HL-60/S4 treated with retinoic acid at 250 ng/mL for 4 days and 3 days (cell line): ENCODE results near the gene TNFRSF13B.
"Not testable (repeated sequence)": the region's sequence is repeated elsewhere in the genome, so short reads cannot be mapped to it uniquely, and the experiment has no call there.

Source experiments
- in situ Hi-C: fragments of 300-500 bp; cut with MboI; formaldehyde crosslinking; loops from 2 replicates; pipeline ENCODE4 v1.7.0; 2022; ENCODE audit warnings: low sequenced_read_pairs

TNFRSF13B gene

DNA sequence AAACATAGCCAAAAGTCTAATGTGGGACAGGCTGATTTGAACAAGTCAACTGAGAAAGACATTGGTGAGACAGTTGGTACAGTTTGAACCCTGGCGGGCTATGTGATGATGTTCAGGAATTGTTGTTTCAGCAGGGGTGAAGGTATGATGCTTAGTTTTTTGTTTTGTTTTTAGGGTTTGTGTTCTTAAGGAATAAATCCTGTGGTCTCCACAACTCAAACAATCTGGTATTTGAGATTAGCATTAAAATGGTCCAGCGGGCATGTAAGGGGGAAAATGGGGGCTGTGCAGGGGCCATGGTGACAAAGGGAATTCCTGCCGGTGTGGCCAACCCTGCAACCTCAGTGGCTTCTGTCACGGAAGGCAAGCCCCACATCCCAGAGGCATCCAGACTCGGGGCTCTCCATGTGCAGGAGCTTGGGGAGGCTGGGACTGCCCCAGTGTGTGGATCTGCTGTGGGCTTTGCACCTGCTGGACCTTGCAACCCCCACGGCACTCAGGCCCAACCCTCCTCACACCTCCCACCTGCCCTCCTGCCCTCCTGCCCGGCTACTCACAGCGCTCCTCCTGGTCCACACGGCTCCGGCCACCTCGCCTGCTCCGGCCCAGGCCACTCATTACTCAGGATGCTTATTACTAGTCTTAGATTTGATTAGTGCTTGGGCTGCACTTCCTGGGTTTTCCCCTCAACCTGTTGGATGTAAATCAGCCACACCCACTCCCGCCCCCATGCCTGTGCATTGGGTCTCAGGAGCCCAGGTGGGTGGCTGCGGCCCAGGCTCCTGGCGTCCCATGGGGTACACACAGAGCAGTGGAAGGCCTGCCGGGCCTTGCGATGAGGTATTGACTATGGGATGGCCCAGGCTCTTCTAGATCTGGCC, at the start of gene TNFRSF13B:
Gene TNFRSF13B (minus strand): TSS at position 661 of the 881 bp plus-strand sequence. CDS start 43 bp downstream, at position 618.
- in situ Hi-C loops = no loop called here

DNA sequence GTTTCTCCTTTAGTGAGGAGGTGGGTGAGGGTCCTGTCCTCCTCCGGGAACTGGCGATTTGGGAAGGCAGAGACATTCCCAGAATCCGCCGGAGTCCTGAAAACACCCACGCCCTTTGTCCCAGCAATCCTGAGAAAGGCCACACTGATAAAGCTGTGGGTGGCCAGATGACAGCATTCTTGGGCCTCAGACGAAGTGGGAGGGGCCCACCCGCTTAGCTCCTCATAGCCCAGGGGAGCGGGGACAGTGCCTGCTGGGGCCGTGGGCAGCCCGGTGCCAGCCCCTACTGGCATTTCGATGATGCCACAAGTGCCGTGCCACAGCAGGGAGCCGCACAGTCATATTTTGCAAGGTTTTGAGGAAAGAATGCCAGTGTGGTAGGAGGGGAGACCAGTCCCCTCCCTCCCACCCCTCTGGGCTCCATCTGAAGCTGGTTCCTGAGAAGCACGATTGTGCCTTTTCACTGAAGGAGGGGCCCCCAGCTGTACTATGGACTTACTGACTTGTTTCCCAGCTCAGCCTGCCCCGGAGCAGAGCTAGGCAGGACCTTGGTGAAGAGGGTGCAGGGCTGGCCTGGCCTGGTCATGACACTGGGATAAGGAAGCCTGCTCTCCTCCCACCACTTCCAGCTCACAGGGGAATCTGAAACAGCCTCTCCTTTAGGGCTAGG, 49.4 kb upstream of the TNFRSF13B start:
- in situ Hi-C loops = no loop called here

DNA sequence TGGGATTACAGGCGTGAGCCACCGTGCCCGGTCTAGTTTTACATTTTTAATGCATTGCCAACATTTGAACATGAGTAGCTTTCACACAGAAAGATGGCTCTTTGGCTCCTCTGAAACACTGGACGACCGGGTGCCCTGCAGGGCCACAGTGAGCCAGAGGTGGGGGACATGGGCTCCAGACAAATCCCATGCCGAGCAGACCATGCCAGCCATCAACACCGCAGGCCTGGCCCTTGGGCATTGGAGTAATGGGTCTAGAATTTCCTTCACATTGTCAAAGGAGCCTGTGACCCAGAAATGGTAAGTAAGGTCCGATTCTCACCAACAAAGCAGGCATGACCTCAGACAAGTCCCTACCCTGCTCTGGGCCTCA, 48.9 kb upstream of the TNFRSF13B start:
- in situ Hi-C loops = no loop called here

DNA sequence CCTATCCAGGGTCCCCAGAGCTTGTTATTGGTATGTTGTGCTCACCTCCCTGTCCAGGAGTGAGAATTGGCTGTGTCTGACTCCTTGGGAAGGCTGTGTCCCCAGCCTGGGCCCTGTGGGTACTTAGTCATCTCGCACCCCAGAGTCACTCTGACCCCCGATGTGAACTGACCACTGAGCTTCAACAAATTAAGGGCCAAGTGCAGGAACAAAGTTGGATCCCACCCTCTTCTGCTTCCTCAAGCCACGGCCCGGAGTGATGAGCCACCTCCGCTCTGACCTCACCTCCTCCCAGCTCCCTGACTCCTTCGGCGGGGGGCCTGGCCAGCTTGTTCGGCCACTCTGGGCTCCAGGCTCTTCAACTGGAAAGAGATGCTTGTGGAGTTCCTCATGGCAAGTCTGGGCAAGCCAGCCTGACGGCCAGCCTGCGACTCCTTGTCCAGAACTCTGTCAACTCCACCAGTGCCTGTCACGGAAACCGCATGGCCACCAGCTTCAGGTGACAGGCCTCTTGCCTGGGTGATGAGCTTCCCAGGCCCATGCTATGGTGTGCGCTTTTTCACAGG, 48.1 kb upstream of the TNFRSF13B start:
- in situ Hi-C loops = no loop called here

DNA sequence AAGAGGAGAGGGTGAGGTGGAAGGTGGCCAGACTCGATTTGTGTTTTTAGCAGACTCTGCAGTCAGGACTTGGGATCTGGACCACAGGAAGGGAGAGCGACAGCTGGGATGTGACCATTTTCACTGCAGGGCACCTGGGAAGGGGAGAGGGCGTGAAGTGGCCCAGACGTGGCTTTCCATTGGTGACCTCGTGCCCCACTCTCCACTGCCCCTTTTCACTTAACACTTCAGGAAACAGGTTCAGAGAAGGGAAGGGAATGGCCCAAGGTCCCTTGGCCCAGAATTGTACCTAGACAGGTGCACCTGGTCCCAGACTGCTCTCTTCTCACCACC, 47.5 kb upstream of the TNFRSF13B start:
- in situ Hi-C loops = no loop called here

DNA sequence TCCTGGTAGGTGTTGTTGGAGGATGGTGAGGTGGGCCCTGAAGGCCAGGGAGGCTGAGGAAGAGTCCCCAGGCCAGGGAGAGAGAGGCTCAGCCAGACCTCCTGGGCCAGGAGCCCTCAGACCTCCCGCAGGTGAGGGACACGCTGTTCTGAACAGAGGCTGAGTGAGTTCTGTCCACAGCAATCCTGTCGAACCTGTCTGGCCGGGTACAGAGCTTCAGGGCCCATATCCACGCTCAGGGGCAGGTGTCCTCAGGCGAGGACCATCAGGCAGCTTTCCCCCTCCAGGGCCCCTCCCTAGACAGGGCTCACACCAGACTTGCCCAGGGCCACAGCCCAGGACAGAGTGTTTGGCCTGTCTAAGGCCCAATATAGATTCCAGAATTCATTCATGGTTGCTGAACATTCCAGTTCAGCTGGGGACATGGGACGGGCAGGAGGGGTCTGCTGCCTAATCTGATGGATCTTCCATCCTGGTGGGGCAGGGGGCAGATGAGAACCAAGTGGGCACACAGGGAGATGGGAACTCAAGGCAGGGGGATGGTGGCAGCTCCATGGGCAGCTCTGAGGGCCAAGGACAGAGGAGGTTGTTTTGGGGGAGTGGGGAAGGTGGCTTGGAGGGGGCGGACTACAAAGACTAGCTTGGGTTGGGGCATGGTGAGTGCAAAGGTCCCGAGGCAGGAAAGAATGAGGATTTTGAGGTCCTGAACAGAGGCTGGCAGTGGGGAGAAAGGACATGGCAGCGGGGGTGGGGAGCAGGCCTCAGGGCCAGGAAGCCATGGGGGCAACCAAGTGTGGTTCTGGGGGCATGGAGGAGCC, 46.9 kb upstream of the TNFRSF13B start:
- in situ Hi-C loops = no loop called here

DNA sequence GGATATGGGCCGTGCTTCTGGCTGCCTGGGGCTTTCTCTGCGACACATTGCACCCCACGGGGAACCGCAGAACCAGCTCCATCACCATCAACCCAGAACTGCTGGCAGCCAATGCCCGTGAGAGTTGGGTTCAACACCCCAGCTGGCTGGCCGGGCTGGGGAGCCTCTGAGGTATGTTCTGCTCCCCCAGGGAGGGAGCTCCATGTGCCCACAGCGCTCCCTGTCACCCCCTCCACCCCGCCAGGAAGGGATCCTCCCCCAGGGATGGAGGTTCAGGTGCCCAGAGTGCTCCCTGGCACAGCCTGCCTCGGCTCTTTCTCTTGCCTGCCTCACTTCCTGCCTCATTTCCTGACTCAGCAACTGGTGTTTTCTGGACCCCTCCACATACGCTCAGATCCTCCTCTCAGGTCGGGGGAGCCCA, 46.1 kb upstream of the TNFRSF13B start:
- in situ Hi-C loops = no loop called here

DNA sequence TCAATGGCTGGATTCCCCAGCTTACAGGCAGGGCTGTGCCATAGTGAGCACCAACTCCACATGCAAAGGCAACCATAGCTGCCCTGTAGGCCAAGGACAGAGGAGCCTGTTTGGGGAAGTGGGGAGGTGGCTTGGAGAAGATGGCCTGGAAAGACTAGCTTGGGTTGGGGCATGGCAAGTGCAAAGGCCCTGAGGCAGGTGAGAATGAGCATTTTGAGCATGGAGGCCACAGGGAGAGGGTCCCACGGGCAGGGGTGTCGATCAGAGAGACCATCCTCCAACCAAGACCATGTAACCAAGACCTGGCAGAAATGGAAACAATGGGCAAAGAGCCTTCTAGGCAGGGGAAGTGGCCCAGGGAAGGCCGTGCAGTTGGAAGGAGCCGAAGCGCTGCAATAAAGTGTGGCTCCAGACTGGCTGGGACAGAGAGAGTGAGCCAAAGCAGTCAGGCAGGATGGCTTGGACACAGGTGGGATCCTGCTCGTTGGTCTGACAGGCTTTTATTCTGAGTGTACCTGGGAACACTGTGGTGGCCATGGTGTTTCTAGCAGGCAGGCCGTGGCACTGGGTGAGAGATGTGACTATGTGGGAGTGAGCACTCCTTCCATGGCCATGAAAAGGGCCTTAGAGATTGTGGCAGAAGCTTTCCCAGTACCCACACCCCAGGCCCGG, 45.6 kb upstream of the TNFRSF13B start:
- in situ Hi-C loops = no loop called here

DNA sequence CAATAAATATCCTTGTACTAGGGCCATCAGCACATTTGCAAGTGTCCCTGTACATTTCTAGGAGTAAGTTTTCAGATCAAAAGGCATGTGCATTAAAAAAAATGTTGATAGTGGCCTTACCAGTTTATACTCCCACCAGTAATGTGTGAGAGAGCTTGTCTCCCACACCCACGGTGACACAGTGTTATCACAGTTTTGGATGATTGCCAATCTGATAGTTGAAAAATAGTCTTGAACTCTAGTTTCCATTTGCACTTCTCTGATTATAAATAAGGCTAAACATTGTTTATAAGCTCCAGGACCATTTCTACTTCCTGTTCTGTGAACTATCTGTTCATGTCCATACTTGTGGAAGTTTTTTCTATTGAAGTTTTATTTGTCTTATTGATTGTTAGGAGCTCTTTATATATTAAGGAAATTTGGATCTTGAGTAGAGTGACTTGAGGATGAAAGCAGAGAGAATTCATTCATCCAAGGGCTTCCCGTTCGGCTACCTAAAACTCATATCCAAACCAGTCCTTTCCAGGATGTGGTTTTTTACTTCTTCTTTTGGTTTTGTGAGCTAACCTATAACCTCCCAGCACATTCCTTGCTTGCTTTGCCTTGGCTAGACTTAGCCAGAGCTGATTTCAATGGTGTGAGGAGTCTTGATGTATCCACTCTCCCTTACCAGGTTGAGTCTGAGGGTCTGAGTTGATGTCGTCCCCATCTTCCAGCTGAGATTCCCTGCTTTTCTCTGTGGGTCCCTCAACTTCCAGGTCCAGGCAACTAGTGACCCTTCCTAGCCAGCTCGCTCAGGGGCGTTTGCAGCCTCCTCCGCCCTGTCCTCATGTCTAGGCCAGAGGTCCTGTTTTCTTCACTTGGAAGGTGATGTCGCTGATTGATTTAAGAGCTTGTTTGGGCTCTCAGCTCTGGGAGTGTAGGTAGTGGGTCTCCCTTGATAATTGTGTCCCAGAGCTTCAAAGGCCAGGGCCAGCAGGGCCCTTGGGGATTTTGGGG, 44.6 kb upstream of the TNFRSF13B start:
- in situ Hi-C loops = not testable (repeated sequence)

DNA sequence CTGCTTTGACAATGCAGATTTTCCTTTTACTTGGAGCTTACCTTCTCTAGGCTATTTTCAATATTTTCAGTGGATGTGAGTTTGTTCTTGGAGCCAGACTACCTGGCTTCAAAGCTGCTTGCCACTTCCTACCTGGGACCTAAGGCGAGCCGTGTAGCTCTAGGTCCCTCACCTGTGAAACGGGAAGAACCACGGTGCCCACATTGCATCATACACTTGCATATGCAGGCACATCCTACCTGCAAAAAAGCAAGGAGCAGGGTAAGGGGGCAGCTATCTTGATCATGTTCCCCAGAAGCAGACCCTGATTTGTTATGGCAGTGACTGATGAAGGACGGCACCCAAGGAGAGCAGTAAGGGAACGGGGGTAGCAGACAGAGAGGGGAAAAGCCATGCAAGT, 43.3 kb upstream of the TNFRSF13B start:
- in situ Hi-C loops = no loop called here

DNA sequence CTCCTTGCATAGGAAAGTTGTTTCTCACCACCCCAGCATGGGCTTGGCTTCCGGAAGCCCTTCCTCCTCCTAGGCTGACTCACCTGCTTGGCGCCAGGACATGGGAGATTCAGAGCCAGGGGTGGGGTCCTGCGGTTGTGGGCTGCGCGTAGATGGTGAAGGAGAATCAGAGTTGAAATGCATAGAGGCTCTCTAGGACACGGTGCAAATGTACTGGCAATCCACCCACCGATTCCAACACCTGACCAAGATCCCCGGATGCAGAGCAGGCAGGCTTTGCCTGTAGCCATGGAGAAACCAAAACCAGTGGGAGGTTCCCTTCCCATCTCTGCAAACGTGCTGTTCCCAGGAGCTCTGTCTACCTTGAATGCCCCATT, 42.8 kb upstream of the TNFRSF13B start:
- in situ Hi-C loops = not testable (repeated sequence)

DNA sequence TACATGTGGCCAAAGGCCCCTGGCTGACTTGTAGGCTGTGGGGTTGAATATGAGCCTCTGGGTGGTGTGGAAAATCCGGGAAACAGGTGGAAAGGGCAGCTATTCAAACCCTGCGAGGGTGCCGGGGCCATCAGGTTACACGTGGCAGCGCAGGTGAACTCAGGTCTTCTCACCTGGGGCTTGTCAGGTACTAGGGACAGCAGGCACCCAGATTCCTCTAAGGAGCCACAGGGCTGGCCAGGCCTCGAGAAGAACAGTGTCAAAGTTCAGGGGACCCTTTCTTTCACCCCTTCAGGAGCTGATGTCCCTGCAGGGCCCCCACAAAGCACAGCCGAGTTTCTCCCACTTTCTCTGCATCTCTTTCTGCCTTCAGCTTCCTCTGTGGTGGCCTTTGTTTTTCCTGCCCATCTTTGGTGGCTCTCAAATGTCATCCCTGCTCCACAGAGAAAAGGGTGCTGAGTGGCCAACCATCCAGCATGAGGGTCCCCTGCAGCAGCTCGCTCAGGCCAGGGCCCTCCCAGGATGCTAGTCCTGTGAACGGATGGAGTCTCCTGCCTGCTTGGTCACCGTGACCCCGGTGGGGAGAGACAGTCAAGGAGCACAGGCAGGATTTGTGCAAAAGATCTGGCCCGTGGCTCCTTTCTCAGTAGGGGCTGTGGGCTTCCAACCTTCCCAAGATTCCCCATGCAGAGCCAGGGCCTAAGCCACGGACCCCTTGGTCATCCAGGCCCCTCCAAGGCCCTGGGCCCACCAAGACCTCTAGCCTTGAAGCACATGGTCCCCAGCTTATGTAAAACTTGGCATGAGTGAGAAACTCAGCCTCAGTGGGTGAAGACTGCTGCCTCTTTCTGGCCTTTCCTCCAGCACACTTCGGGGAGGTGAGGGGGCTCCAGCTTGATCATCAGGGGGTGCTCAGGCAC, 42.2 kb upstream of the TNFRSF13B start:
- in situ Hi-C loops = not testable (repeated sequence)

DNA sequence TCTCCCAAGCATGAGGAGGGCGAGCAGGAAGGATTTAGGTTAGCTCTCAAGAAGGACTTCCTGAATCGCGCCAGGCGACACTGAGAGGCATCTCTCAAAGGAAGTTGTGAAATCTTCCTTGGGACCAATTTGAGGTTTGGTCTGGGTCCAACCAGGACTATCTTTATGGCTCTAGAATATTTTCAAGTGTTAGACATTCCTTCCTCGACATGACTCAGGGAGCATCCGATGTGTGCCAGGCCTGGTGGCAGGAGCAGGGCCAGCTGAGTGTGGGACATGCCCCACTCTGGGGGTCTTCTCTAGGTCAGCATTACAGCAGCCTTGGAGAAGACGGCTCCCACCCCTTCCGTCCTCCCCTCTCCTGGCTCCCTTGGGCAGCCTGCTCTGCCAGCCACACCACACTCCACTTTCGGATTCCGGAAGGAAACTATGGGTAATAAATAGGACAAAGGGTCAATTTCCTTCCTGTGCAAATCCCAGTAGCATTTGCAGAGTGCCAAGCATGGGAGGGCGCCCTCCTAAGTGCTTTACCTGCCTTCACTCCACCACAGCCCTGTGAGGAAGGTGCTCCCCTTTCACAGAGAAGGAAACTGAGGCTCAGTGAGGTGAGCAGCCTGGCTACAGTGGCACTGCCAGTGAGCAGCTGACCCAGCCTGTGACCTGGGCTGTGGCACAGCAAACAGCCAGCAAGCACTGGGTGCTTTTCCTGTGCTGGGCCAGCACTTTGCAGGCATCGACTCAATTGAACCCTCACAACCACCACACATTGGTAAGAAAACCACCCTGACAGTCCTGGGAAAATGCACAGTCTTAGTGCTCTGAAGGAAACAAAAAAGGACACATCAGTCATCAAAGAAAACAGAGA, 39.4 kb upstream of the TNFRSF13B start:
- in situ Hi-C loops = not testable (repeated sequence)

DNA sequence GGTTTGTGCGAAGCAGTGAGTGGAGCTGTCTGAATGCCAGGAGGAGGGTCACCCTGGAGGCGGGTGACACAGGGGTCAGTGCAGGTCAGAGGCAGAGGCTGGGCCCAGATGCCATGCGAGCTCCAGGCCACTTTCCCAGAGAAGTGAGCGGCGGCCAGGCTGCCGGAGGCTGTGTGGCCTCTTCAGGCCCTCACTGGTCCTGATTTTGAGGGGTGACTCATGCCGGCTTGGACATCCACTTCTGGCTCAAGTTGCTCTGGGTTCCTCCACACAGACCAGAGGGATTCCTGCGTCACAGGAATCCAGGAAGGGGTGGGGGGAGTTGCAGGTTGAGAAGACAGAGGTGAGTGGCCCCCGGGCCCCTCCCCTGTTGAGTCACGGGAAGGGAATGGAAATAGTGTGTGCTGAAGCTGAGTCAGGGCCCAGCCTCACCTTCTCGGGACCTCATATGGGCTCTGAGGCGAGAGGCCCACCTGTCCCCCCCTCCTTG, 38.7 kb upstream of the TNFRSF13B start:
- in situ Hi-C loops = not testable (repeated sequence)

DNA sequence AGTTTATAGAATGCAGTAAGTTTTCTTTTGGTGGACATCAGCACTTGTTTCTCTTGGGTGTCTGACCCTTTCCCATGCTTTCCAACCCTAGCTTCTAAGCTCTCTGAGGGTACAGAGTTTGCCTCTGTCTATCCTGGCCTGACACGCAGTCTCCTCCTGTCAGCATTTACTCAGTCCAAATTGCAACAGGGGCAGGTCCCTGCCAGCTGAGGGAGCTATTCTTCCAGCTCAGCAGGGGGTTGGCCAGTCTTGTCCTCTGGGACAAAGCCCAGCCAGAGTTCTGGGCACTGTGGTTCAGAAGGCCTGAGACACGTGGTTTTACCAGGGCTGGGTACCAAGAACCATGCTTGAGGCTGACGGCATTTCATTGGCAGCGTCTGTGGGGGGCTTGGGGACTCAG, 38.1 kb upstream of the TNFRSF13B start:
- in situ Hi-C loops = not testable (repeated sequence)

DNA sequence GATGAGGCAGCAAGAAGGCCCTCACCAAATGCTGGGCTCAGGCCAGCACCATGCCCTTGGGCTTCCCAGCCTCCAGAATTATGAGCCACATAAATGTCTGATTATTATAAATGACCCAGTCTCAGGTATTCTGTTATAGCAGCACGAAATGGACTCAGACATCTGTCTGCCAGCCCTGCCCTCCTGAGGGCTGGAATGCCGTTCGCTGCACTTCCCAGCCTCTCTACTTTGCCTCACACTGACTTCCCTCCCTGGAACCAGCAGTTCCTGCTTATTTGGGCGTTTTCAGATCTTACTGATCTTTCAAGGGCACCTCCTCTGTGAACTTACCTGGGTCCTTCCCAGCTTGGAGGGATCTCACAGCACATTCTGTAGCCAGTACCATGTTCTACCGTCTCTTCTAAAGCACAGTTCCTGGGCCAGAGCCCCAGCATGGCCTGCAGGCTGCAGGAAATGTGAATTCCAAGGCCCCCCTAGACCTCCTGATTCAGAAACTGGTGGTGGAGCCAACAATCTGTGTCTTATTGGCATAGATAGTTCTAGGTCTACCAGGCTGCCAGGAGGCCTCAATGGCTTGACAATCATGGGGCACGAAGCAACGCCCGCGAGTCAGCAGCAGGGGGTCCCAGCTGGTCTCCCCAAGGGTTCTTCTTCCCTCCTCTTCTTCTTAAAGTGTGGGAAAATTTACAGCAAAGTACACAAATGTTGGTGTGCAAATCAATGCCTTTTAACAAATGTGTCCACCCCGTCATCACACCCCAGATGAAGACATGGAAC, 36.9 kb upstream of the TNFRSF13B start:
- in situ Hi-C loops = not testable (repeated sequence)

DNA sequence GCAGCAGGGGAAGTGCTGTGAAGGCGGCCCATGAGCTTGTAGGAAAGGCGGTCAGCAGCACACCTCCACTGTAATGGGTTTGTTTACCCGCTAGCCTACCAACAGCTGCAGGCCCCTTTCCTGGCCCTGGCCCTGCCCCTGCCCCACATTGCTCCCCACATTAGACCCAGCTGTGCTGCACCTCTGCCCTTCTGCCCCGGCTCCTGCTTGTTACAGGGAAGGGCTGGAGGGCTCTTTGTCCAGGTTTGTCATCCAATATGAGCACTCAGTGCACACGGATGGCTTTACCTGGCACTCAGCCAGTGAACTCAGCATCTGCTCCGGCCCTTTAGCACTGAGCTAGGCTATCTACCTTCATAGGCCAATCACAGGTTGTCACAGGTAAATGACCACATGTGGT, 36.0 kb upstream of the TNFRSF13B start:
- in situ Hi-C loops = not testable (repeated sequence)
